HCT116 (cell line): ENCODE measurements around the gene CDKL2. TPM values are rescaled to one million over a fixed set of nuclear protein-coding genes. Genes with fewer than 3 reads are reported as not detected.

Experiments used
- ATAC-seq: fragments of 200-7000 bp; cut with Tn5 transposase; 2 replicates; pipeline ENCODE4 v1.9.1; 2020; ENCODE audit warnings: mild to moderate bottlenecking, moderate library complexity
- BruUV-seq: library from RNA; stranded (reverse); fragments of 400-500 nt; replicated peaks from 2 replicates; lab custom pipeline; 2021; lab: Mats Ljungman, UMichigan
- CTCF ChIA-PET: fragments of 300-600 bp; sonication (Branson Sonifier 250); formaldehyde crosslinking; loops from one replicate; lab custom pipeline; 2021; ENCODE audit warnings: antibody characterized with exemption; lab: Charles Lee
- POLR2A ChIA-PET: fragments of 300-600, 350-600 bp; sonication (Branson Sonifier 250); formaldehyde crosslinking; loops from one replicate; lab custom pipeline; 2021; ENCODE audit warnings: antibody characterized with exemption; lab: Charles Lee
- RAD21 ChIA-PET, 2 experiments: fragments of 300-600 bp; sonication (Branson Sonifier 250); formaldehyde crosslinking; loops; one replicate each; lab custom pipeline; 2023; ENCODE audit warnings: low total read pairs in 2 of 2; ENCODE audit not compliant: uncharacterized antibody in 2 of 2, unreplicated experiment in 2 of 2, low non-redundant PET in 1 of 2; lab: Charles Lee
- DNase-seq: peaks from one replicate; pipeline ENCODE4 v3.0.0-alpha.2; 2010; ENCODE audit warnings: low read depth, low spot score
- H2AFZ ChIP-seq: fragments of 200-600 bp; shearing (Covaris generic), sonication (generic); 2 replicates; pipeline ENCODE4 v1.6.1; 2017; ENCODE audit warnings: low read depth, mixed run types, mixed read lengths, antibody characterized with exemption, low read length; ENCODE audit not compliant: poor library complexity, severe bottlenecking
- H3K27ac ChIP-seq: 2 replicates; pipeline ENCODE4 v1.5.1; 2012; ENCODE audit warnings: low read depth, low read length
- H3K27me3 ChIP-seq: fragments of 200-600 bp; sonication (generic); 2 replicates; pipeline ENCODE4 v1.6.1; 2016; ENCODE audit warnings: mixed run types, low read length, mixed read lengths; ENCODE audit not compliant: insufficient read depth
- H3K36me3 ChIP-seq, 2 experiments: fragments of 200-500 bp in 1 of 2; fragments of 200-600 bp in 1 of 2; sonication (Bioruptor generic) in 1 of 2; sonication (generic) in 1 of 2; 2 replicates each; pipeline versions ENCODE4 v1.5.1 to v1.6.1; 2014 to 2016; ENCODE audit warnings: low read length in 2 of 2, inconsistent platforms in 1 of 2, mixed read lengths in 1 of 2, mixed run types in 1 of 2; ENCODE audit not compliant: insufficient read depth in 2 of 2, control insufficient read depth in 1 of 2
- H3K4me1 ChIP-seq, 2 experiments: fragments of 200-600 bp in 1 of 2; sonication (generic) in 1 of 2; 2 replicates each; pipeline versions ENCODE4 v1.5.1 to v1.6.1; 2012 to 2017; ENCODE audit warnings: low read length in 2 of 2, inconsistent platforms in 1 of 2, mild to moderate bottlenecking in 1 of 2, mixed read lengths in 1 of 2, mixed run types in 1 of 2, moderate library complexity in 1 of 2; ENCODE audit not compliant: insufficient read depth in 2 of 2, control insufficient read depth in 1 of 2
- H3K4me2 ChIP-seq: fragments of 200-600 bp; sonication (generic); 2 replicates; pipeline ENCODE4 v1.6.1; 2017; ENCODE audit warnings: mixed run types, low read length, mixed read lengths
- H3K4me3 ChIP-seq, 2 experiments: fragments of 200-600 bp in 1 of 2; sonication (generic) in 1 of 2; replicated peaks in 1 of 2; 2 replicates each; pipeline ENCODE4 v1.5.1; 2011 to 2016; ENCODE audit warnings: low read length in 2 of 2, control low read depth in 1 of 2, low read depth in 1 of 2, mild to moderate bottlenecking in 1 of 2, mixed read lengths in 1 of 2, mixed run types in 1 of 2
- H3K79me2 ChIP-seq: fragments of 200-600 bp; sonication (generic); 2 replicates; pipeline ENCODE4 v1.6.1; 2017; ENCODE audit warnings: mild to moderate bottlenecking, mixed run types, low read length, moderate library complexity, mixed read lengths; ENCODE audit not compliant: insufficient read depth
- H3K9ac ChIP-seq: fragments of 200-600 bp; sonication (generic); 2 replicates; pipeline ENCODE4 v1.6.1; 2016; ENCODE audit warnings: low read length, mixed read lengths
- H3K9me2 ChIP-seq: fragments of 200-600 bp; sonication (generic), shearing (Covaris generic); 2 replicates; pipeline ENCODE4 v1.6.1; 2017; ENCODE audit warnings: mixed run types, mild to moderate bottlenecking, moderate library complexity; ENCODE audit not compliant: insufficient read depth
- H3K9me3 ChIP-seq, 2 experiments: fragments of 200-500 bp in 1 of 2; fragments of 200-600 bp in 1 of 2; sonication (Bioruptor generic) in 1 of 2; sonication (generic) in 1 of 2; 2 replicates each; pipeline ENCODE4 v1.6.1; 2014 to 2017; ENCODE audit warnings: low read length in 2 of 2, mixed read lengths in 2 of 2, inconsistent platforms in 1 of 2, low read depth in 1 of 2, mild to moderate bottlenecking in 1 of 2, mixed run types in 1 of 2, moderate library complexity in 1 of 2; ENCODE audit not compliant: control insufficient read depth in 1 of 2, insufficient read depth in 1 of 2
- H4K20me1 ChIP-seq: fragments of 200-600 bp; sonication (generic), shearing (Covaris generic); 2 replicates; pipeline ENCODE4 v1.6.1; 2017; ENCODE audit warnings: mixed run types, mild to moderate bottlenecking, moderate library complexity; ENCODE audit not compliant: insufficient read depth
- ATF3 ChIP-seq: IDR thresholded peaks from 2 replicates; pipeline ENCODE4 v1.6.1; 2012
- CBX3 ChIP-seq: IDR thresholded peaks from 2 replicates; pipeline ENCODE4 v1.6.1; 2012; ENCODE audit warnings: low read depth
- CTCF ChIP-seq, 3 experiments: fragments of 200-600 bp in 1 of 3; sonication (generic) in 1 of 3; IDR thresholded peaks in 2 of 3; conservative IDR thresholded peaks in 1 of 3; 2 replicates each; pipeline ENCODE4 v1.5.1; 2012 to 2017; ENCODE audit warnings: low read depth in 2 of 3, low read length in 2 of 3, antibody characterized with exemption in 1 of 3, borderline replicate concordance in 1 of 3, control low read depth in 1 of 3, mild to moderate bottlenecking in 1 of 3, mixed read lengths in 1 of 3, mixed run types in 1 of 3, moderate library complexity in 1 of 3; ENCODE audit not compliant: insufficient read depth in 1 of 3
- EGR1 ChIP-seq: IDR thresholded peaks from 2 replicates; pipeline ENCODE4 v1.6.1; 2012; ENCODE audit warnings: low read depth
- ELF1 ChIP-seq: IDR thresholded peaks from 2 replicates; pipeline ENCODE4 v1.6.1; 2012; ENCODE audit warnings: low read depth, borderline replicate concordance
- EZH2 ChIP-seq: fragments of 200-600 bp; sonication (generic); IDR thresholded peaks from 2 replicates; pipeline ENCODE4 v1.6.1; 2017; ENCODE audit warnings: antibody characterized with exemption, mixed run types
- FOSL1 ChIP-seq: IDR thresholded peaks from 2 replicates; pipeline ENCODE4 v1.6.1; 2012; ENCODE audit warnings: low read depth
- JUND ChIP-seq: IDR thresholded peaks from 2 replicates; pipeline ENCODE4 v1.6.1; 2012
- MAX ChIP-seq: IDR thresholded peaks from 2 replicates; pipeline ENCODE4 v1.6.1; 2012
- POLR2A ChIP-seq: IDR thresholded peaks from 2 replicates; pipeline ENCODE4 v1.7.0; 2011; ENCODE audit warnings: borderline replicate concordance; ENCODE audit not compliant: insufficient read depth, insufficient read length; ENCODE audit errors: extremely low read depth
- POLR2AphosphoS5 ChIP-seq: IDR thresholded peaks from 2 replicates; pipeline ENCODE4 v1.6.1; 2011; ENCODE audit warnings: mild to moderate bottlenecking, low read depth, low read length, moderate library complexity
- REST ChIP-seq: IDR thresholded peaks from 2 replicates; pipeline ENCODE4 v1.6.1; 2012; ENCODE audit warnings: low read depth
- SP1 ChIP-seq: IDR thresholded peaks from 2 replicates; pipeline ENCODE4 v1.6.1; 2012; ENCODE audit warnings: low read depth
- TCF7L2 ChIP-seq: IDR thresholded peaks from 2 replicates; pipeline ENCODE4 v1.7.0; 2011; ENCODE audit warnings: borderline replicate concordance, inconsistent platforms; ENCODE audit not compliant: insufficient read depth, insufficient read length; ENCODE audit errors: extremely low read depth
- YY1 ChIP-seq: IDR thresholded peaks from 2 replicates; pipeline ENCODE4 v1.6.1; 2011; ENCODE audit warnings: low read length, low read depth, moderate library complexity, mild to moderate bottlenecking; ENCODE audit not compliant: insufficient replicate concordance; ENCODE audit errors: extremely low read depth
- ZBTB33 ChIP-seq: IDR thresholded peaks from 2 replicates; pipeline ENCODE4 v1.6.1; 2011; ENCODE audit warnings: mild to moderate bottlenecking, low read length, moderate library complexity; ENCODE audit not compliant: insufficient replicate concordance; ENCODE audit errors: extremely low read depth
- ZFX ChIP-seq: fragments of 450-650 bp; IDR thresholded peaks from 2 replicates; pipeline ENCODE4 v1.6.1; 2017
- ZNF274 ChIP-seq: fragments of 200-500 bp; sonication (Bioruptor generic); IDR thresholded peaks from 2 replicates; pipeline ENCODE4 v1.6.1; 2014; ENCODE audit warnings: mild to moderate bottlenecking, low read depth, low read length, inconsistent platforms
- intact Hi-C: fragments of 100-400 bp; cut with micrococcal nuclease; formaldehyde crosslinking; loops from 2 replicates; pipeline ENCODE4 v1.10.0; 2022
- total RNA-seq: library from RNA; stranded (reverse); gene quantifications from one replicate; pipeline ENCODE4 v1.2.1, GENCODE V29; 2021; ENCODE audit not compliant: unreplicated experiment

The CDKL2 gene
- total RNA-seq, 1 experiment from 2014 or later, result 1.2 TPM

- Histone ChIP-seq H3K4me1 (peaks cover 6 to 23% of the 10 kb centered on the region in 2 experiments; a peak in 3 of 4 replicates), H3K36me3 (no peaks in the 10 kb centered on the region), H3K79me2 (peaks cover 67% of the 10 kb centered on the region), H2AFZ (no peak overlapping the region), H3K9ac (peak overlapping the region; percentile 95), H3K4me3 (peak overlapping the region; percentile 71 to 94), H3K9me3 (no peaks in the 10 kb centered on the region), H3K27me3 (no peaks in the 10 kb centered on the region), H3K4me2 (peak overlapping the region; percentile 86), H4K20me1 (peaks cover 24% of the 10 kb centered on the region), H3K9me2 (no peaks in the 10 kb centered on the region), H3K27ac (peak overlapping the region; percentile 86)
- DNase-seq (no peak), ATAC-seq (no peak)
- ChIA-PET RAD21 (no interaction called here), CTCF (no interaction called here), POLR2A (no interaction called here)
- BruUV-seq, result no TSS peak
- no peak for TF ChIP-seq ELF1
- no peak for TF ChIP-seq JUND
- no peak for TF ChIP-seq EGR1
- TF ChIP-seq EZH2, result no peak
- no peak for TF ChIP-seq ZFX
- no peak for TF ChIP-seq MAX
- TF ChIP-seq CBX3, result no peak
- no peak for TF ChIP-seq POLR2A
- TF ChIP-seq POLR2AphosphoS5, result no peak
- TF ChIP-seq FOSL1, result no peak
- TF ChIP-seq TCF7L2, result no peak
- TF ChIP-seq ATF3, result no peak
- TF ChIP-seq SP1, result no peak
- TF ChIP-seq ZBTB33, result no peak
- no peak for TF ChIP-seq CTCF (IDR thresholded peaks at IDR 0.05 in 2 of 3, conservative IDR thresholded peaks at IDR 0.05 in 1 of 3; ENCODE audit: borderline replicate concordance in 1 of 3, insufficient read depth in 1 of 3, low read depth in 2 of 3, low read length in 2 of 3)
- TF ChIP-seq REST, result no peak
- no peak for TF ChIP-seq ZNF274
- TF ChIP-seq YY1, result no peak
- intact Hi-C loops, result no loop called here
These were observed 41.6 kb upstream of the CDKL2 start for GRCh38 chr4:75671802-75672421.
